GM18868 (cell line): ENCODE data around the gene LAMC3.

Experiments used
- ATAC-seq: cut with Tn5 transposase; IDR thresholded peaks from one replicate; pipeline ENCODE4 v1.9.1; 2021; ENCODE audit warnings: mild to moderate bottlenecking, moderate library complexity; ENCODE audit not compliant: unreplicated experiment

The LAMC3 gene

GRCh38 chr9:131010482-131011273 is 1.7 kb downstream of the LAMC3 start:
- ATAC-seq, result no peak

GRCh38 chr9:131011274-131012022 is 2.5 kb downstream of the LAMC3 start:
- no peak for ATAC-seq

GRCh38 chr9:131012023-131012334 is 3.0 kb downstream of the LAMC3 start:
- no peak for ATAC-seq

- ATAC-seq, result no peak
These were observed 3.5 kb downstream of the LAMC3 start for GRCh38 chr9:131012396-131012917.

- no peak for ATAC-seq
These were observed 4.2 kb downstream of the LAMC3 start for GRCh38 chr9:131013015-131013755.

- no peak for ATAC-seq
These were observed 5.0 kb downstream of the LAMC3 start for GRCh38 chr9:131013771-131014676.

- no peak for ATAC-seq
These were observed 6.1 kb downstream of the LAMC3 start for GRCh38 chr9:131015112-131015511.

GRCh38 chr9:131015876-131016397 is 7.0 kb downstream of the LAMC3 start:
- no peak for ATAC-seq

- ATAC-seq, result no peak
These were observed 8.1 kb downstream of the LAMC3 start for GRCh38 chr9:131017067-131017466.

GRCh38 chr9:131018621-131019020 is 9.6 kb downstream of the LAMC3 start:
- no peak for ATAC-seq

GRCh38 chr9:131019388-131020239 is 10.6 kb downstream of the LAMC3 start:
- ATAC-seq, result no peak

- no peak for ATAC-seq
These were observed 11.4 kb downstream of the LAMC3 start for GRCh38 chr9:131020388-131020787.

GRCh38 chr9:131020862-131021261 is 11.9 kb downstream of the LAMC3 start:
- no peak for ATAC-seq

- ATAC-seq, result no peak
These were observed 12.8 kb downstream of the LAMC3 start for GRCh38 chr9:131021785-131022184.

GRCh38 chr9:131024978-131025868 is 16.2 kb downstream of the LAMC3 start:
- ATAC-seq, result no peak

- ATAC-seq, result no peak
These were observed 17.2 kb downstream of the LAMC3 start for GRCh38 chr9:131025953-131026858.
